Pancreas (tissue), 10 donors: ENCODE data around the gene KSR1. TPM values are rescaled to one million over a fixed set of nuclear protein-coding genes. Genes with fewer than 3 reads are reported as not detected.

Source experiments
- ATAC-seq, 4 donors: fragments of 200-7000 bp; cut with Tn5 transposase; one replicate each; pipeline versions ENCODE4 v1.8.0 to v1.9.1; 2020; ENCODE audit warnings: mild to moderate bottlenecking in 4 of 4, moderate library complexity in 4 of 4
- DNase-seq, 6 donors: peaks; one replicate each; pipeline ENCODE4 v3.0.0-alpha.2; 2020
- FAIRE-seq: peaks from 2 replicates; lab custom pipeline; 2012; peaks lifted over from hg19 to GRCh38; lab: Jason Lieb, UNC
- H3K27ac ChIP-seq, 4 donors: fragments of 200-600 bp; sonication (generic); 1 replicate in 3 of 4; 2 replicates in 1 of 4; pipeline versions ENCODE4 v1.5.0 to v1.8.0; 2020
- H3K27me3 ChIP-seq, 4 donors: fragments of 200-600 bp; one replicate each; pipeline ENCODE4 v1.8.0; 2021
- H3K36me3 ChIP-seq, 3 donors: fragments of 200-600 bp; sonication (generic) in 1 of 3; one replicate each; pipeline versions ENCODE4 v1.5.0 to v1.8.0; 2020 to 2021
- H3K4me1 ChIP-seq, 3 donors: fragments of 200-600 bp; one replicate each; pipeline ENCODE4 v1.8.0; 2021
- H3K4me3 ChIP-seq, 4 donors: fragments of 200-600 bp; sonication (generic) in 2 of 4; one replicate each; pipeline versions ENCODE4 v1.5.0 to v1.8.0; 2020 to 2021
- H3K9me3 ChIP-seq, 4 donors: fragments of 200-600 bp; one replicate each; pipeline ENCODE4 v1.8.0; 2021
- CTCF ChIP-seq, 4 donors: fragments of 200-600 bp; sonication (generic) in 3 of 4; IDR thresholded peaks; one replicate each; pipeline versions ENCODE4 v1.5.0 to v1.8.0; 2021; ENCODE audit warnings: antibody characterized with exemption in 4 of 4
- WGBS, 2 donors: extraction: QIAGEN DNeasy Blood & Tissue Kit; methylation state at CpG; one replicate each; pipeline ENCODE4 v1.1.7; 2013; 5-methylcytosine and 5-hydroxymethylcytosine counted together
- intact Hi-C, 3 donors: fragments of 100-400 bp; cut with DNase I; formaldehyde crosslinking; loops; one replicate each; pipeline versions ENCODE4 v1.11.1 to v1.14.2; 2022
- polyA plus RNA-seq, 2 donors: library from polyadenylated mRNA; stranded (reverse); fragments of 200-250 nt; gene quantifications; one replicate each; pipeline ENCODE4 v1.2.3, GENCODE V29; 2013
- total RNA-seq, 6 donors: library from RNA; stranded (reverse); fragmentation: NEBNext Ultra II Directional in 4 of 6; extraction: Animal tissue kit (Norgen Biotek cat#: 25700) in 4 of 6; gene quantifications; one replicate each; pipeline versions ENCODE4 v1.2.1 to v1.2.4, GENCODE V29; 2021 to 2023
- donor health status: healthy with polysubstance abuse.
- donor health status: DM: no; HTN: no; CAD: no; lungs with moderate emphysema.
- donor health status: DM: no; HTN: no; CAD: no.
- donor health status: control.
- donor health status: control.
- donor health status: Bipolar disorder and iron deficiency.
- donor health status: DM: yes; HTN: yes; CAD: no.
- donor health status: DM: no; HTN: no; CAD: no.
- donor health status: DM: no; HTN: no; CAD: no.
- donor health status: DM: yes; HTN: yes; CAD: no.

The KSR1 gene
- total and polyA plus RNA-seq, 8 donors: 68.2 to 139 (median 103) TPM

- no peak for DNase-seq
- Histone ChIP-seq H3K27ac (no peak overlapping the region), H3K4me1 (peaks cover 6 to 8% (median 8%) of the 10 kb centered on the region in 3 donors), H3K36me3 (peaks cover 2 to 35% (median 4%) of the 10 kb centered on the region in 3 donors), H3K9me3 (no peaks in the 10 kb centered on the region), H3K4me3 (no peak overlapping the region), H3K27me3 (no peaks in the 10 kb centered on the region)
- WGBS, 2 donors: 86 to 94% methylated on average over 5 of the region's 5 CpGs
- ATAC-seq: no peak
- no peak for TF ChIP-seq CTCF (IDR thresholded peaks at IDR 0.05)
- FAIRE-seq: no peak
- intact Hi-C loops: loop anchor here in 1 of 3 donors (10.0 kb wide), 1 partner anchor 363 kb away; no protein-coding TSS in a partner anchor
Observed at GRCh38 chr17:27597783-27598320, 141.6 kb downstream of the KSR1 start.

- DNase-seq: no peak
- H3K27ac ChIP-seq: no peak overlapping the region
- peaks cover 6 to 8% (median 8%) of the 10 kb centered on the region in 3 donors for H3K4me1 ChIP-seq
- peaks cover 2 to 29% (median 4%) of the 10 kb centered on the region in 3 donors for H3K36me3 ChIP-seq
- ATAC-seq: no peak
- FAIRE-seq: no peak
- no peaks in the 10 kb centered on the region for H3K9me3 ChIP-seq
- no peaks in the 10 kb centered on the region for H3K27me3 ChIP-seq
- no peak for TF ChIP-seq CTCF (IDR thresholded peaks at IDR 0.05)
- intact Hi-C loops: loop anchor here in 1 of 3 donors (10.0 kb wide), 1 partner anchor 364 kb away; no protein-coding TSS in a partner anchor
- no peak overlapping the region for H3K4me3 ChIP-seq
- WGBS, 2 donors: 74% methylated on average over 17 of the region's 17 CpGs
Observed at GRCh38 chr17:27598337-27599050, 142.2 kb downstream of the KSR1 start.

- no peak overlapping the region for H3K27ac ChIP-seq
- 91 to 92% methylated on average over 8 of the region's 8 CpGs for WGBS, 2 donors
- intact Hi-C loops: loop anchor here in 2 of 3 donors (5.0 to 10.0 kb wide), 3 partner anchors 52 to 246 kb away; no protein-coding TSS in a partner anchor
- H3K9me3 ChIP-seq: no peaks in the 10 kb centered on the region
- FAIRE-seq (no peak), DNase-seq (peak in 1 of 6 donors; percentile 5), ATAC-seq (no peak)
- no peaks in the 10 kb centered on the region for H3K27me3 ChIP-seq
- peaks cover 6 to 8% (median 8%) of the 10 kb centered on the region in 3 donors for H3K4me1 ChIP-seq
- no peak for TF ChIP-seq CTCF (IDR thresholded peaks at IDR 0.05)
- H3K4me3 ChIP-seq: no peak overlapping the region
- H3K36me3 ChIP-seq: peaks cover 2 to 35% (median 20%) of the 10 kb centered on the region in 3 donors
Observed at GRCh38 chr17:27600471-27600870, 144.2 kb downstream of the KSR1 start.

GRCh38 chr17:27601069-27601974 is 145.1 kb downstream of the KSR1 start:
- DNase-seq: peak; percentile 72 to 90 (median 78)
- H3K27ac ChIP-seq: no peak overlapping the region
- H3K9me3 ChIP-seq: no peaks in the 10 kb centered on the region
- no peak overlapping the region for H3K4me3 ChIP-seq
- ATAC-seq: peak; percentile 47 to 80 (median 69)
- no peak for FAIRE-seq
- H3K36me3 ChIP-seq: peaks cover 2 to 44% (median 29%) of the 10 kb centered on the region in 3 donors
- peaks cover 6 to 8% (median 8%) of the 10 kb centered on the region in 3 donors for H3K4me1 ChIP-seq
- H3K27me3 ChIP-seq: no peaks in the 10 kb centered on the region
- 59 to 60% methylated on average over 11 of the region's 11 CpGs for WGBS, 2 donors
- peak; percentile 85 to 87 (median 86) for TF ChIP-seq CTCF (IDR thresholded peaks at IDR 0.05)
- intact Hi-C loops: loop anchor here in 2 of 3 donors (5.0 to 10.0 kb wide), 3 partner anchors 51 to 247 kb away; no protein-coding TSS in a partner anchor
